NCI-H1436 treated with DMSO at 0.1 percent for 48 hours (cell line): Measurements from ENCODE around the gene RAP1GDS1.
"Not testable (repeated sequence)": the region's sequence is repeated elsewhere in the genome, so short reads cannot be mapped to it uniquely, and the experiment has no call there.

ENCODE experiments used
- DNase-seq: peaks from one replicate; lab custom pipeline; 2025; lab: John Stamatoyannopoulos, UW

RAP1GDS1 gene

GRCh38 chr4:98433691-98434090 is 172.5 kb downstream of the RAP1GDS1 start:
- DNase-seq, result no peak

- no peak for DNase-seq
Observed at GRCh38 chr4:98434816-98435215, 173.6 kb downstream of the RAP1GDS1 start.

GRCh38 chr4:98444371-98444770 is 183.2 kb downstream of the RAP1GDS1 start:
- DNase-seq, result no peak

GRCh38 chr4:98446499-98447375 is 185.6 kb downstream of the RAP1GDS1 start:
- DNase-seq, result no peak

GRCh38 chr4:98447648-98448047 is 186.5 kb downstream of the RAP1GDS1 start:
- no peak for DNase-seq

GRCh38 chr4:98448908-98449307 is 187.7 kb downstream of the RAP1GDS1 start:
- no peak for DNase-seq

GRCh38 chr4:98452091-98452490 is 190.9 kb downstream of the RAP1GDS1 start:
- DNase-seq, result no peak

GRCh38 chr4:98457422-98457821 is 196.2 kb downstream of the RAP1GDS1 start:
- not testable (repeated sequence) for DNase-seq

- not testable (repeated sequence) for DNase-seq
Observed at GRCh38 chr4:98461121-98461865, 200.1 kb downstream of the RAP1GDS1 start.

GRCh38 chr4:98462487-98462886 is 201.3 kb downstream of the RAP1GDS1 start:
- no peak for DNase-seq

- DNase-seq, result no peak
Observed at GRCh38 chr4:98466868-98467599, 205.8 kb downstream of the RAP1GDS1 start.

- no peak for DNase-seq
Observed at GRCh38 chr4:98467627-98468072, 206.5 kb downstream of the RAP1GDS1 start.

GRCh38 chr4:98468709-98469108 is 207.5 kb downstream of the RAP1GDS1 start:
- no peak for DNase-seq

GRCh38 chr4:98469771-98470170 is 208.6 kb downstream of the RAP1GDS1 start:
- no peak for DNase-seq

GRCh38 chr4:98470366-98470765 is 209.2 kb downstream of the RAP1GDS1 start:
- DNase-seq, result no peak

- DNase-seq, result no peak
Observed at GRCh38 chr4:98470831-98471230, 209.6 kb downstream of the RAP1GDS1 start.

- no peak for DNase-seq
Observed at GRCh38 chr4:98473046-98473445, 211.9 kb downstream of the RAP1GDS1 start.

- no peak for DNase-seq
Observed at GRCh38 chr4:98474408-98474844, 213.2 kb downstream of the RAP1GDS1 start.

- DNase-seq, result no peak
Observed at GRCh38 chr4:98476891-98477290, 215.7 kb downstream of the RAP1GDS1 start.

- DNase-seq, result not testable (repeated sequence)
Observed at GRCh38 chr4:98479590-98479989, 218.4 kb downstream of the RAP1GDS1 start.

- no peak for DNase-seq
Observed at GRCh38 chr4:98480535-98480934, 219.4 kb downstream of the RAP1GDS1 start.

- DNase-seq, result no peak
Observed at GRCh38 chr4:98481167-98481566, 220.0 kb downstream of the RAP1GDS1 start.
